B cell (primary cell): ENCODE results near the gene ABHD12B. TPM values are rescaled to one million over a fixed set of nuclear protein-coding genes. Genes with fewer than 3 reads are reported as not detected.

Source experiments
- ATAC-seq: fragments of 200-7000 bp; cut with Tn5 transposase; one replicate; pipeline ENCODE4 v1.10.0; 2021; ENCODE audit warnings: low read depth, mild to moderate bottlenecking, moderate number of reproducible peaks, moderate library complexity
- CTCF ChIA-PET: fragments of 350-600 bp; sonication (Branson Sonifier 250); formaldehyde crosslinking; loops from one replicate; lab custom pipeline; 2021; ENCODE audit warnings: antibody characterized with exemption, inconsistent platforms; lab: Charles Lee
- POLR2A ChIA-PET: fragments of 350-600 bp; sonication (Branson Sonifier 250); formaldehyde crosslinking; loops from one replicate; lab custom pipeline; 2021; ENCODE audit warnings: antibody characterized with exemption; lab: Charles Lee
- DNase-seq: peaks from one replicate; pipeline ENCODE4 v3.0.0; 2013
- H2AFZ ChIP-seq: 2 replicates; pipeline ENCODE4 v1.6.1; 2012; ENCODE audit warnings: mild to moderate bottlenecking, low read depth, low read length; ENCODE audit not compliant: insufficient read depth, poor library complexity, severe bottlenecking
- H3K27ac ChIP-seq, 2 donors: 1 replicate in 1 of 2; 2 replicates in 1 of 2; pipeline ENCODE4 v1.5.1; 2012 to 2013; ENCODE audit warnings: low read length in 2 of 2, mild to moderate bottlenecking in 2 of 2, moderate library complexity in 1 of 2
- H3K27me3 ChIP-seq, 4 experiments: fragments of 200-600 bp in 1 of 4; sonication (generic) in 1 of 4; replicated peaks in 1 of 4; 1 replicate in 2 of 4; 2 replicates in 2 of 4; pipeline versions ENCODE4 v1.6.1 to v1.7.0; 2013 to 2016; ENCODE audit warnings: low read length in 3 of 4, mild to moderate bottlenecking in 2 of 4, mixed read lengths in 1 of 4, moderate library complexity in 1 of 4; ENCODE audit not compliant: insufficient read depth in 4 of 4, control insufficient read depth in 3 of 4; ENCODE audit errors: control extremely low read depth in 1 of 4
- H3K36me3 ChIP-seq, 2 experiments: replicated peaks in 1 of 2; 1 replicate in 1 of 2; 2 replicates in 1 of 2; pipeline versions ENCODE4 v1.6.1 to v1.7.1; 2013; ENCODE audit warnings: low read length in 1 of 2; ENCODE audit not compliant: insufficient read depth in 2 of 2, control insufficient read depth in 1 of 2; ENCODE audit errors: control extremely low read depth in 1 of 2, extremely low read depth in 1 of 2
- H3K4me1 ChIP-seq, 2 donors: fragments of 200-600 bp in 1 of 2; sonication (generic) in 1 of 2; 1 replicate in 1 of 2; 2 replicates in 1 of 2; pipeline versions ENCODE4 v1.5.1 to v1.6.1; 2013 to 2017; ENCODE audit warnings: low read length in 2 of 2; ENCODE audit not compliant: control insufficient read depth in 2 of 2, insufficient read depth in 2 of 2
- H3K4me2 ChIP-seq: replicated peaks from 2 replicates; pipeline ENCODE3; 2012; ENCODE audit warnings: mild to moderate bottlenecking, low read depth, low read length; ENCODE audit not compliant: poor library complexity, severe bottlenecking
- H3K4me3 ChIP-seq, 5 experiments: fragments of 200-600 bp in 1 of 5; sonication (generic) in 1 of 5; 1 replicate in 3 of 5; 2 replicates in 2 of 5; pipeline versions ENCODE4 v1.5.1 to v1.7.0; 2011 to 2016; ENCODE audit warnings: low read length in 4 of 5, mild to moderate bottlenecking in 4 of 5, low read depth in 2 of 5, control low read depth in 1 of 5, moderate library complexity in 1 of 5; ENCODE audit not compliant: insufficient read depth in 1 of 5; ENCODE audit errors: control extremely low read depth in 1 of 5, extremely low read depth in 1 of 5
- H3K79me2 ChIP-seq: fragments of 200-600 bp; sonication (generic); one replicate; pipeline ENCODE4 v1.6.0; 2016; ENCODE audit warnings: low read length; ENCODE audit not compliant: control insufficient read depth, insufficient read depth
- H3K9ac ChIP-seq: fragments of 200-600 bp; sonication (generic); 2 replicates; pipeline ENCODE4 v1.6.1; 2017; ENCODE audit warnings: mild to moderate bottlenecking, low read length, moderate library complexity
- H3K9me3 ChIP-seq, 3 donors: one replicate each; pipeline versions ENCODE4 v1.6.1 to v1.7.1; 2013; ENCODE audit warnings: low read length in 2 of 3; ENCODE audit not compliant: control insufficient read depth in 2 of 3, insufficient read depth in 1 of 3; ENCODE audit errors: control extremely low read depth in 1 of 3
- H4K20me1 ChIP-seq: 2 replicates; pipeline ENCODE4 v1.6.0; 2012; ENCODE audit warnings: mild to moderate bottlenecking, low read length; ENCODE audit not compliant: insufficient read depth, control insufficient read depth, poor library complexity, severe bottlenecking
- H3K27ac Mint-ChIP-seq: one replicate; pipeline ENCODE4 v1.8.0; 2021; ENCODE audit warnings: mixed read lengths
- H3K27me3 Mint-ChIP-seq: one replicate; pipeline ENCODE4 v1.8.0; 2021; ENCODE audit warnings: mixed read lengths
- H3K4me1 Mint-ChIP-seq: one replicate; pipeline ENCODE4 v1.8.0; 2021; ENCODE audit warnings: mixed read lengths
- H3K4me3 Mint-ChIP-seq: one replicate; pipeline ENCODE4 v1.8.0; 2021; ENCODE audit warnings: mixed read lengths
- H3K9me3 Mint-ChIP-seq: one replicate; pipeline ENCODE4 v1.8.0; 2022; ENCODE audit warnings: mixed read lengths; ENCODE audit not compliant: insufficient read depth
- EZH2 ChIP-seq: IDR thresholded peaks from 2 replicates; pipeline ENCODE4 v1.6.1; 2012; ENCODE audit warnings: borderline replicate concordance, low read depth, mild to moderate bottlenecking, moderate library complexity, low read length; ENCODE audit not compliant: insufficient read depth, poor library complexity, severe bottlenecking
- WGBS: methylation state at CpG from one replicate; pipeline ENCODE4 v1.1.5; 2013; ENCODE audit warnings: missing lambda C conversion rate; ENCODE audit not compliant: insufficient coverage; 5-methylcytosine and 5-hydroxymethylcytosine counted together
- intact Hi-C: fragments of 100-400 bp; cut with micrococcal nuclease; formaldehyde crosslinking; loops from one replicate; pipeline ENCODE4 v1.10.0; 2022
- polyA plus RNA-seq: library from polyadenylated mRNA; depleted of rRNA; stranded (reverse); fragments of >200 nt; gene quantifications from 2 replicates; pipeline ENCODE4 v1.2.3, GENCODE V29; 2012
- total RNA-seq, 2 donors: library from RNA; stranded (reverse); fragments of 120-200 nt in 1 of 2; gene quantifications; 1 replicate in 1 of 2; 2 replicates in 1 of 2; pipeline versions ENCODE4 v1.2.3 to v1.2.4, GENCODE V29; 2013 to 2022
- TF ChIP-seq, protein P1 (sequence below): fragments of 200-600 bp; IDR thresholded peaks from one replicate; pipeline ENCODE4 v1.8.0; 2022; ENCODE audit warnings: antibody characterized with exemption, mild to moderate bottlenecking

The ABHD12B gene
- total and polyA plus RNA-seq, 2 donors (not counting 1 experiment from before 2014, with no cell fraction given), result not detected

DNA sequence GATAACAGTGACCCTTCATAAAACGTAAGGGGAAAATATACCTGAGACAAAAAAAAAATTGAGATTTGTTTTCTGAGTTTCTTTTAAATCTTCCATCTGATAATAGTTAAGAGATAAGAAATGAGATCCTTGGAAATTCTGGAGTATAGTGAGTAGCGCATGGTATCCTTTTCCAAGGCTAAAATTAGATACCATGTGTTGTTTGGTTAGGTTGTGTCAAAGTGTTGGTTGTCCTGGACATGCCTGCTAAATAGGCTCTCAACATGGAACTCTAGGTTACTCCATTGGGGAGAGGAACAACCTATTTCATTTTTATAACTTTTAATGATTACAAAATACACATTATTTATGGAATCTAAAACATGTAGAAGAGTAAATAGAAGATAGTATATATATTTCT is 57.7 kb downstream of the ABHD12B start:
- H3K36me3 ChIP-seq, result no peaks in the 10 kb centered on the region
- Mint-ChIP-seq H3K27ac (no peak overlapping the region), H3K27me3 (peaks cover 28% of the 10 kb centered on the region), H3K4me3 (no peak overlapping the region), H3K9me3 (no peaks in the 10 kb centered on the region), H3K4me1 (no peaks in the 10 kb centered on the region)
- TF ChIP-seq EZH2, result no peak
- TF ChIP-seq, protein P1, sequence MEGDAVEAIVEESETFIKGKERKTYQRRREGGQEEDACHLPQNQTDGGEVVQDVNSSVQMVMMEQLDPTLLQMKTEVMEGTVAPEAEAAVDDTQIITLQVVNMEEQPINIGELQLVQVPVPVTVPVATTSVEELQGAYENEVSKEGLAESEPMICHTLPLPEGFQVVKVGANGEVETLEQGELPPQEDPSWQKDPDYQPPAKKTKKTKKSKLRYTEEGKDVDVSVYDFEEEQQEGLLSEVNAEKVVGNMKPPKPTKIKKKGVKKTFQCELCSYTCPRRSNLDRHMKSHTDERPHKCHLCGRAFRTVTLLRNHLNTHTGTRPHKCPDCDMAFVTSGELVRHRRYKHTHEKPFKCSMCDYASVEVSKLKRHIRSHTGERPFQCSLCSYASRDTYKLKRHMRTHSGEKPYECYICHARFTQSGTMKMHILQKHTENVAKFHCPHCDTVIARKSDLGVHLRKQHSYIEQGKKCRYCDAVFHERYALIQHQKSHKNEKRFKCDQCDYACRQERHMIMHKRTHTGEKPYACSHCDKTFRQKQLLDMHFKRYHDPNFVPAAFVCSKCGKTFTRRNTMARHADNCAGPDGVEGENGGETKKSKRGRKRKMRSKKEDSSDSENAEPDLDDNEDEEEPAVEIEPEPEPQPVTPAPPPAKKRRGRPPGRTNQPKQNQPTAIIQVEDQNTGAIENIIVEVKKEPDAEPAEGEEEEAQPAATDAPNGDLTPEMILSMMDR, result no peak
- H3K4me2 ChIP-seq, result no peak overlapping the region
- ATAC-seq (no peak), DNase-seq (no peak)
- ChIA-PET POLR2A (no interaction called here), CTCF (no interaction called here)
- H2AFZ ChIP-seq, result no peak overlapping the region
- H4K20me1 ChIP-seq, result no peaks in the 10 kb centered on the region
- no CpG with 5 or more reads among the region's 2 CpGs for WGBS
- H3K9ac ChIP-seq, result no peak overlapping the region
- no peaks in the 10 kb centered on the region for H3K27me3 ChIP-seq
- H3K27ac ChIP-seq, result no peak overlapping the region
- H3K9me3 ChIP-seq, result no peaks in the 10 kb centered on the region
- intact Hi-C loops, result no loop called here
- H3K4me1 ChIP-seq, result no peaks in the 10 kb centered on the region
- H3K79me2 ChIP-seq, result no peaks in the 10 kb centered on the region
- no peak overlapping the region for H3K4me3 ChIP-seq

DNA sequence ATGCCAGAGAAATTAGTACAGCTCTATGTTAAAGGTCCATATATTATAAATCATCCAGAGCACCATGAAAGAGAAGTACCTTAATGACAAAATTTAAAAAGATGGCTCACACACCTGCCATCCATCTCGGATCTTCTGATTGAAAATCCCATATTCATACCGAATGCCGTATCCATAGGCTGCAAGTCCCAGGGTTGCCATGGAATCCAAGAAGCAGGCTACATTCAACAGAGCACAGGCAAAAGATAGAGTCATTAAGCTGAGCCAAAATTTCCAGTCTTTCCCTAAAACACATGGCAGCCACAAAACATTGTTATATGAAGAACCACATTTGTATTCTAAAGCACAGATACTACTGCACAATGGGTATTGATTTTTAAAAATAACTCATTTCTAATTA is 59.7 kb downstream of the ABHD12B start:
- Mint-ChIP-seq H3K27me3 (peaks cover 37% of the 10 kb centered on the region), H3K9me3 (no peaks in the 10 kb centered on the region), H3K4me3 (no peak overlapping the region), H3K4me1 (no peaks in the 10 kb centered on the region), H3K27ac (no peak overlapping the region)
- Histone ChIP-seq H2AFZ (no peak overlapping the region), H3K27me3 (no peaks in the 10 kb centered on the region), H3K36me3 (no peaks in the 10 kb centered on the region), H3K4me3 (no peak overlapping the region), H3K4me1 (no peaks in the 10 kb centered on the region), H3K79me2 (no peaks in the 10 kb centered on the region), H3K9ac (no peak overlapping the region), H3K27ac (no peak overlapping the region), H3K9me3 (no peaks in the 10 kb centered on the region), H4K20me1 (no peaks in the 10 kb centered on the region), H3K4me2 (no peak overlapping the region)
- ATAC-seq, result no peak
- ChIA-PET POLR2A (no interaction called here), CTCF (interaction anchor here (1.7 kb wide), 1 partner anchor 71 kb away, joined by 4 read pairs; no protein-coding TSS in a partner anchor)
- TF ChIP-seq, protein P1, result no peak
- TF ChIP-seq EZH2, result no peak
- intact Hi-C loops, result no loop called here
- no peak for DNase-seq
- 96% methylated on average over 3 of the region's 3 CpGs for WGBS
